NCI-H1694 treated with DMSO at 0.1 percent for 48 hours (cell line): ENCODE data around the gene NAT14.

Source experiments
- DNase-seq: peaks from one replicate; lab custom pipeline; 2025; lab: John Stamatoyannopoulos, UW

NAT14 gene

DNA sequence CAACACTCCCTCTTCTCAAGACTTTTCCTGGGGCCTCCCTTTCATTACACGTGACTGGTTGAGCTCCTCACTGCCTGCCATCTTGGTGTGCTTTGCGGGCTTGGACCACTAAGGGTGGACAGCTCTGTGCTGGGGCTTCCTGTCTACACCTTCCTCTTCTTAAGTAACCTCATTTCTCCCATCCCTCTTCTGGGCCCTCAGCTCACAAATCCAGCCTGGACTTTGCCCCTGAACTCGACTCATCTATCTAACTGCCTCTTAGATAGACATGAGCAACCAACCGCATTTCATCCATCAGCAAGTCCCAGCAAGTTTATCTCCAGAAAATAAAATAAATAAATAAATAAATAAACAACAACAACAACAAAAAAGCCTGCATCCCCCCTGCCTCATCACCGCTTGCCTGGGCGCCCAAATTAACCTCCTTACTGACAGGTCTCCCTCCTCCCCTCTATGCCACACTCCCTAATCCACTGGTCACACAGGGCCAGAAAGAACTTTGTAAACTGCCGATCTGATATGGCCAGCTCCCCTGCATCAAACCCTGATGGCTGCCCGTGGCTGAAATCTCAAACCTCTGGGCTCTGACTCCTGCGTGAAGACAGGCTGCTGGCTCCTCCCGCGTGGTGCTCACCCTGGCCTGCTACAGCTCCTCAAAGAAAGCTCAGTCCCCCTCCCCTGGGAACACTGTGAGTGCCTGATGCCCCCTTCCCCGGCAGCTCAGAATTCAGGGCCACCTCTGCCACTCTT, 31.3 kb upstream of the NAT14 start:
- no peak for DNase-seq

DNA sequence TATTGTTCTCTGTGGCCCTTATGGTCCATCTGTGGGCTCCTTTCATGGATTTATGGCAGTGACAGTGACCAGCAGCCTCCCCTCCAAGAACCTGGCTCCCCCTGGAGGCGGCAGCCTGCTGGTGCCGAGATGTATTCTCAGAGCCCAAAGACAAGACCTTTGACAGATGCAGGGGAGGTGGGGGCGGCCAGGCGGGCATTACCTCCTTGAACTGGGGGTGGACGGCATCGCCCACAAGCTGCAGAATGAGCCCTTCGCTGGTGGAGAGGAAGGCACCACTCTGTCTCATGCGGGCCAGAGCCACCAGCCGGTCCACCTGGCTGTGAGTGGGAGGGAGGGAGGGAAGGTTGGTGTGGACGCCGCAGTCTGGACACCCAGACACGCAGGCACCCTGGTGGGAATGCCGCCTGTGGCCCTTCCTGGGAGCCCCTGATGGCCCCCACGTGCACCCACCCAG, 30.2 kb upstream of the NAT14 start:
- peak; percentile 40 for DNase-seq

DNA sequence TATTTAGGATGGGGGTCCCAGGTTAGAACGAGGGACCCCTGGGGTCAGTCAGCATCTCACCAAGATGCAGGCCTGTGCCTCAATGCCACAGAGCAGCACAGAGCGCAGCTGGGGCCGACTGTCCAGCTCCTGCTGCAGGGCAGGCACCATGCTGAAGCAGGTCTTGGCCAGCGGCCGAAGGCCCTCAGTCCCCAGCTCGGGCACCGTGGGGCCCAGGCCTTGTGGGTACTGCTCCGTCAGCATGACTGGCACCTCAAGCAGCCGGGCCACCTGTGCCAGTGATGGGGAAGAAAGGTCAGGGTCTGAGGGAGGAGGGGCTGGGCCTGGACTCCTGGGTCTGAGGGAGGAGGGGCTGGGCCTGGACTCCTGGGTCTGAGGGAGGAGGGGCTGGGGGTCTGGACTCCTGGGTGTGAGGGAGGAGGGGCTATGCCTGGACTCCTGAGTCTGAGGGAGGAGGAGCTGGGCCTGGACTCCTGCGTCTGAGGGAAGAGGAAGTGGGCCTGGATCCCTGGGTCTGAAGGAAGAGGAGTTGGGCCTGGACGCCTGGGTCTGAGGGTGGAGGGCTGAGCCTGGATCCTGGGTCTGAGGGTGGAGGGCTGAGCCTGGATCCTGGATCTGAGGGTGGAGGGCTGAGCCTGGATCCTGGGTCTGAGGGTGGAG, 29.3 kb upstream of the NAT14 start:
- no peak for DNase-seq

DNA sequence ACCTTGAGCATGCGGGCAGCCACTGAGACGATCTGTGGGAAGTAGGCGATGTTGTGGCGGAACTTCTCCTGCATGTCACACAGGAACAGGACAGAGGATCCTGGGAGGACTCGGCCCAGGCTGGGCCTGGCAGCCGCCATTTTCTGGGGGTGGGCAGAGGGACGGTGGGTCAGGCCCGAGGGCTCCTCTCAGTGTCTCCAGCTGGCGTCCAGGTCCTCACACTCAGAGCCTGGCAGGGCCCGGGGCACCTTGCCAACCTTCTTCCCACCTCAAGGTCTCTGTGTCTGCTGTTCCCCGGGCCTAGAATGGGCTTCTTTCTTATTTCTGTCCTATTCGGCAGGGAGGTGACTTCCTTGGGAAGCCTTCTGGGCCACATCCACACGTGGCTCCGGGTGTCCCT, 28.6 kb upstream of the NAT14 start:
- no peak for DNase-seq

DNA sequence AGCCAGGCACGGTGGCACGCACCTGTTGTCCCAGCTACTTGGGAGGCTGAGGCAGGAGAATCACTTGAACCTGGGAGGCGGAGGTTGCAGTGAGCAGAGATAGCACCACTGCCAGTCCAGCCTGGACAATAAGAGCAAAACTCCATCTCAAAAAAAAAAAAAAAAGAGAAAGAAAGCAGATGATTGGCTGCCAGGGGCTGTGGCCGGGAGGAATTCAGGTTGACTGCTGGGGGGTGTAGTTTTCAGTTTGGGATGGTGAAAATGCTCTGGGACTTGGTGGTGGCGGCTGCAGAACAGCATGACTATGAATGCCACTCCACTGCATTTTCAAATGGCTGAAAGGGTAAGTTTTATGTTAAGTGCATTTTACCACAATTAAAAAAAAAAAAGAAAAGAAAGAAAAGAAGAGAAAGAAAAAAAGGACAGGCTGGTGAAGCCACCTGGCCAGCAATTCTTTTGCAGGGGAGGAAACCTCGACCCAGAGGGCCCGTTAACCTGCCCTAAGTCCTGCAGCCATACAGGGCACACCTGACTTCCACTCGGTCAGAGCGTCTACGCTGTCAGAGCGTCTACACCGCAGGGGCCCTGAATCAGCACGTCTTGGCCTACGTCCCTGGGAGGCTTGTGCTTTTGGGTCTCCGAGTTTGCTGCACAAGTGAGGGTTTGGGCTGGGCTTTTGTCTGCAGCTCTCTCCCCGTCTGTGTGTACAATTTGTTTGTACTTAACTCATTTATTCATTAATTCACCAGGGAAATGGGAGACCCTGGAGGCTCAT, 27.1 kb upstream of the NAT14 start:
- DNase-seq = no peak

DNA sequence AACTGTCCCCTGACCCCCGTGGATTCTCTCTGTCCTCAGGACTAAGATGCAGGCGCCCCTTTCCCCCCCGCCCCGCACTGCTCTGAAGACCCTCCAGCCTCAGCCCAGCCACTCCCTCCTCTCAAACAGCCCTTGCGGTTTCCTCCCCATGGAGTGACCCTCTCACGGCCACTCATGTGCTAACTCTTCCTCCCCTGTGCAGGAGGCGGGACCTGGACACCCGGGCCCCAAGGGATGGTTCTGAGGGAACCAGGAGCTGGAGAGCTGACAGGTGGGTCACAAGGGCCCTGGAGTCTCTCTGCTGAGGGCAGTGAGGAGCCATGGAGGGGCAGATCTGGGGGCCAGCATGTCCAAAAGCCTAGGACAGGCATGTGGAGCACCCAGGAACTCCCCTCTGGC, 25.4 kb upstream of the NAT14 start:
- no peak for DNase-seq

DNA sequence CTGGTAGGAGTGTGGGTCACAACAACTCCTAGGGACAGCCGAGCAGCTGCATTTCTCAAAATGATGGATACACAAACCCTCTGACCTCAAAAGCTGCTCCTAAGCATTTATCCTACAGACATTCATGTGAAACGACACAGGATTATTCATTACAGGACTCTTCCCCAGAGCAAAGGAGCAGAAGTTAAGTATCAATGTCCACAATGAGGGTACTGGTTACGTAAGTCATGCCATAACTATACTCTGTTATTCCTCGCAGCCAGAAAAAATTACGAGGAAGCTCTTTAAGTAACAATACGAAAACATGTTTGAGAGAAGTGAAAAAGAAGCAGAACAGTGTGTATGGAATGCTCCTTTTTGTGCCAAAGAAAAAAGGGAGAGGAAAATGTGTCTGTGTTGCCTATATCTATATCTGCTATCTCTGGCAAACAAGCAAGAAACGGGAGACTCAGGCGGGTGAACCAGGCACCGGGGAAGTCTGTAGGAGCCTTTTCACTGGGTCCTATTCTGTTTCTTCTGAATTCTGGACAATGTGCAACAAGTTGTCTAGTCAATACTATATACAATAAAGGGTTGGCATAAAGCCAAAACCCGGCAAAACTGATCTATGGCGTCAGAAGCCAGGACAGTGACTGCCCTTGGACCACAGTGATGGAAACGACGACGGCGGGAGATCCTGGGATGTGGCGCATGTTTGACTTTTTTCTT, 24.9 kb upstream of the NAT14 start:
- no peak for DNase-seq

DNA sequence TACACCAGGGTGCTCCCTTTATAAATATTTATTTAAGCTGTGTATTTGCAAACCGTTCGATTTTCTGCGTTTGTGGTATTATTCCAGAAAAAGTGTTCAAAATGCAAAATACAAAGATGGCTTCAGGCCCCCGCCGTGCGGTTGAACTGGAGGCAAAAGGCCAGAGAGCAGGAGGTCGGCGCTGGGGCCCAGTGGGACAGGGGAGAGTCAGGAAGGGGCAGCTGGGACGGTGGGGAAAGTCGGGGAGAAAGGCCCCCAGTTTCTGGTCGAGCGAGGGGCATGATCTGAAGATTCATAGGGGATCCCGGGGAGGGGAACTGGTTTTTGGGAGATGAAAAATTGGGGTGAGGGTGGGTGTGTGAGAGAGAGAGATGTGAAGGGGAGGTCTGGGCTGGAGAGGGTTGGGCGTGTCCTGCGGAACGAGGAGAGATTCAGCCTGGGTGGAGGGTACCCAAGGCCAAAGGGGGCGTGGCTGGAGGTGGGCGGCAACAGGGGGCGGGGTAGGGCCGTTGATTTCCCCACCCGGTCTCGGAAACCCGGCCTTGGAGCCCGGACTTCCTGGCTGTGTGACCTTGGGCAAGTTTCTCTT, 24.2 kb upstream of the NAT14 start:
- DNase-seq = peak; percentile 34

DNA sequence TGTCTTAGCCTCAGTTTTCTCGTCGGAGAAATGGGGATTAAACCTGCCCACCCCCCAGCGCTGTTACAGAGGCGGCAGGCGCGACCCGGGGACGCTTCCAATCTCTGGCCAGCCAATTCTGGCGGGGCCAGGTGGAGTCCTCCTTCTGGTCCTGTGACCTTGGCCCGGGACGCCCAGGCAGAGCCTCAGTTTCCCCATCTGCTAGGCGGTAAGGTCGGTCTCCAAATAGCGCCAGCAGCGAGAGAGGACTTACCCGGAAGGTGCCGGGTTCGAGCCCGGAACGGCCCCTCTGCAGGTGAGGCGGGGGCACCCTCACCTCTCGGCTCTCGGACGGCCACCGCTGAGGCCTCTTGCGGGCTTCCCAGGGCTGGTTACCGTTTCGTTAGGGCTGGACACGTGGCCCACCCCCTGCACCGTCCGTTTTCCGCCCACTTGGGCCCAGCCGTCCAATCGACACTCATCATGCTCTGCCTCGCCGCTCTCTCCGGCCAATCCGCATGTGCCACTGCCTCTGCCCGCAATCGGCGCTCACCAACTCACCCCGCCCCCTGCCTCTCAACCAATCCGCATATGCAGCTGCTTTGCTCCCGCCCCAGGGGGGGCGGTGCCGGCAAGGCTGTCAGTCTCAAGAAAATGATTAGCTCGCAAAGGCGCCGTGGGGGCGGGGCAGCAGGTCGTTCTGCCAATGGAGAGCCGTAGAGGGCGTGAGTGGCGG, 23.6 kb upstream of the NAT14 start, which contains the start of gene ISOC2:
Gene ISOC2 (minus strand): TSS at position 384 of the 715 bp plus-strand sequence. CDS start 5,156 bp downstream, outside the sequence.
- DNase-seq = peak; percentile 98

DNA sequence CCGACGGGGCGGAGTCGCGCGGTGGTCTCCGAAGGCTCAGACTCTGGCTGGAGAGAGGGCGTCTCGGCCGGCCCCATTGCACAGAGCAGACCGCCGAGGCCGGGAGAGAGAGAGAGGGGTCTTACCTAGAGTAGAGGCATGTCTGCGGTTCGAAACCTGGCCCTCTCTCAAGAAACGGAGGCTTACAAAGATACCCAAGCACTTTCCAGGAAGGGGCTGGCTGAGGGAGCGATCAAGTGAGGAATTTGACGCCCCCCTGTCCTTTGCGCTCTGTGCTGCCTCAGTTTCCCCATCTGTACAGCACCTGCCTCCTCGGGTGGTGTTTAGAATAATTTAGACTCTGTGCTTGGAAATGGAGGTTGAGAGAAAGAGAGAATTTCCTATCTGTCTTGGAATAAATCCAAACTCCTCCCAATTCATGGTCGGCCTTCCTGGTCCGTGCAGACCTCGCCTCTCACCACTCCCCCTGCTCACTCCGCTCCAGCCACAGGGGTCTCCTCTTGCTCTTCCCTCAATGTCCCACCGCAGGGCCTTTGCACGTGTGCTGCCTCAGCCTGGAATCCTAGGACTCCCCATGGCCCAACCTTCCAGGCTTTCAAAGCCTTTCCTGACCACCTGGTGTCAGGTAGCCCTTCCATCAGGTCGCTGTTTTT, 22.9 kb upstream of the NAT14 start:
- DNase-seq = no peak

DNA sequence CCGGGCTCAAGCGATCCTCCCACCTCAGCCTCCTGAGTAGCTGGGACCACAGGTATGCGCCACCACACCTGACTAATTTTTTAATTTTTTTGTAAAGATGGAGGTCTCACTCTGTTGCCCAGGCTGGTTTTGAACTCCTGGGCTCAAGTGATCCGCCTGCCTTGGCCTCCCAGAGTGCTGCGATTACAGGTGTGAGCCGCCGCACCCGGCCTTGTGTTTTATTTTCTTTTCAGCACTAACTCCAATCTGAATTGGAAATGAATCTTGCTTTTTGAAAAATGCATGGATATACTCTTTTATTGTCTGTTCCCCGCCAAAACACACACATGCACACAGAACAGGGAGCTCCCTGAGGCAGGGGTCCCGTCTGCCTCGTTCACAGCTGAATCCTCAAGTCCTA, 22.3 kb upstream of the NAT14 start:
- no peak for DNase-seq

DNA sequence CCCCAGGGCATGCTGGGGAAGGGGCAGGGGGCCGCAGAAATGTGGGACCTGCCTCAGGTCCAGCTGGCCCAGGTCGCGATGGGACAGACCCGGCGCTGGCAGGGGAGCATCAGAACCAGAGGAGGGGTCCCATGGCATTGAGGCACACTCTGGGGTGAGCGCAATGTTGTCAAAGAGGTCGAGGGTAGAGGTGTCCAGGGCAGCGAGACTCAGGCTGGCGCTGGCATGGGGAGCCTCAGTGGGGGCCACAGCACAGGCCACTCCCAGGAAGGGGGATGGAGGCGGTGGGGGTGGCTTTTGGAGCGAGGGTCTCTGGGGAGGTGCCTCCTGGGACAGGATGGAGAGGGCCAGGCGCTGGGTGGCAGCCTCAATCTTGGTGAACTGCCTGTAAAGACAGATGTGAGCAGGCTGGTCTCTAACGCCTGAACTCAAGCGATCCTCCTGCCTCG, 21.4 kb upstream of the NAT14 start:
- DNase-seq = no peak

DNA sequence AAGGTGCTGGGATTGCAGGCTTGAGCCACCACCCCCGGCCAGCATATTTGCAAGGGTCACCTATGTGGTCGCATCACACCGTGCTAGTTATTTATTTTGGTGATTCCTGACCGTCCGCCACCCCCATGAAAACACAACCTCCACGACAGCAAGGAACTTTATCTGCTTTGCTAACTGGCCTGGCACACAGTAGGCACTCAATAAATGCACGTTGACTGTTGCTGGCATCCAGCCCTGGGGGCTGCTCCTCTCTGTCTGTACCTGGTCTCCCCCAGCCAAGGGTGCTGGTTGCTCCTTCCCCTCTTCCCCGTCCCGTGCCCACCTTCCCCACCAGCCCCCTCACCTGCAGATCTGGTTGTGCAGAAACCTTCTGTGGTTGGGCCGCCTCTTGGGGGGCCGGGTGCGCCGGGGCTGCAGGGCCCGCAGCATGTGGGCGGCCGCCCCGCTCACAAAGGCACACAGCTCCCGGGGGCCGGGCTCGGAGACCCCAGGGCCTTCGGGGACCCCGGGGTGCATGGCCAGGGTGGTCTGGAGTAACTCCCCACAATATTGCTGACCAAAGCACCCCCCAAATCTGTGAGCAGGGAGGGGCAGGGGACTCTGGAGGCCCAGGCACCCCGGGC, 20.8 kb upstream of the NAT14 start:
- no peak for DNase-seq

DNA sequence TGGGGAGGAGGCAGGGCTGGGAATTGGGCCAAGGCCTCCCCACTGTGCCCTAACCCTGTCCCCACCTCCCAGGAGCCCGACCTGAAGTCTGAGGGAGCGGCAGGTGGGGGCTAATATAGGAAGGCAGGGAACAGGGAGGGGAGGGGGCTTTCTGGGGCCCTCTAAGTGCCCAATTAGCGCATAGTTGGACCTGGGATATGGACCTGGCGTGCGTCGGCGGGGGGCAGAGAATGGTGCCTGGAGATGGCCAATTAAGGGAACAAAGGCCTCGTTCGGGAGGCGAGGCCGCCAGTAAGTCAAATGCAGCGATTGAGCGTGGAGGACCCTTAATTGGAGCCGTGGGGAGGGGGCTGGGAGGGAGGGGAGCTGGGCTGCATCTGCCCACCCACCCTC, 20.3 kb upstream of the NAT14 start, which contains the start of gene C19orf85:
Gene C19orf85 (minus strand): TSS at position 90 of the 393 bp plus-strand sequence. CDS start 197 bp downstream, outside the sequence.
- DNase-seq = no peak

DNA sequence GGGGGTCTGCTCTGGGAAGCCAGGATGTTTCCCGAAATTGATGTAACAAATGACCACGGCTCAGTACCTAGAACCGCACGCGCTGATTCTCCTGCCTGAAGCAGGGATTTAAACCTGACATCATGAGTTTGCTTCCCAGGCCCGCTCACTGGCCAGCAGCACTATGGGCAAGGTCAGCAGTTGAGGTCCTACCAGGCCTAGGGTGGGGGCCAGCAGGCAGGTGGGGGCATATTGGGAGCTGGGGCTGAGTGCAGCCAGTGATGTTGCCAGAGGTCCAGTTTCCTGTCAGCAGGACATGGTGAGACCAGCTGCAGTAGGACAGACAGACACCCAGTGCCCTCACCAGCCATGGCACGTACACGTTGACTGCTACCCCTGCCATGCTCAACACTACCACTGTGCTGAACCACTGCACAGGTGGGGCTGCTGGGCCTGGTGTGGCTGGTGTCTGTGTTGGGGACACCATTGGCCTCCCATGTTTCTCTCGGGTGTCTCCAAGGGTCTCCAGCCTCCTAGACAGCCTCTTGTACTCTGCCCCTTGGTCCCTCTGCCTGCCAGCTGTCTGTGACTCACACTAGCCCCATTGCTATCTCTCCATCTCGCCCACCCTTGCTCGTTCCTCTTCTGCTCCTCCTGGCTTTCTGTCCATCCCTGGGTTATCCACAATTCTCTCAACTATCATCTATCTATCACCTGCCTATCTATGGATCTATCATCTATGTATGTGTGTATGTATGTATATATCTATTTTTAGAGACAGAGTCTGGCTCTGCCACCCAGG, 19.3 kb upstream of the NAT14 start:
- DNase-seq = no peak

DNA sequence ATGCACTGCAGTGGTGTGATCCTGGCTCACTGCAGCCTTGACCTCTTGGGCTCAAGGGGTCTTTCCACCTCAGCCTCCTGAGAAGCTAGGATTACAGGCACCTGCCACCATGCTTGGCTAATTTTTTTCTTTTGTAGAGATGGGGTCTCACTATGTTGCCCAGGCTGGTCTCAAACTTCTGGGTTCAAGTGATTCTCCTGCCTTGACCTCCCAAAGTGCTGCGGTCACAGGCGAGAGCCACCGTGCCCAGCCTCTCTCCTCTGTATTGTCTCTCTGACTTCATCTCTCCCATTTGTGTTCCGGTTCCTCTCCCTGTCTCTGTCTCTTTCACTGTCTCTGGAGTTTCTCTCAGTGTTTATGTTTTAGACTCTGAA, 18.8 kb upstream of the NAT14 start:
- no peak for DNase-seq

DNA sequence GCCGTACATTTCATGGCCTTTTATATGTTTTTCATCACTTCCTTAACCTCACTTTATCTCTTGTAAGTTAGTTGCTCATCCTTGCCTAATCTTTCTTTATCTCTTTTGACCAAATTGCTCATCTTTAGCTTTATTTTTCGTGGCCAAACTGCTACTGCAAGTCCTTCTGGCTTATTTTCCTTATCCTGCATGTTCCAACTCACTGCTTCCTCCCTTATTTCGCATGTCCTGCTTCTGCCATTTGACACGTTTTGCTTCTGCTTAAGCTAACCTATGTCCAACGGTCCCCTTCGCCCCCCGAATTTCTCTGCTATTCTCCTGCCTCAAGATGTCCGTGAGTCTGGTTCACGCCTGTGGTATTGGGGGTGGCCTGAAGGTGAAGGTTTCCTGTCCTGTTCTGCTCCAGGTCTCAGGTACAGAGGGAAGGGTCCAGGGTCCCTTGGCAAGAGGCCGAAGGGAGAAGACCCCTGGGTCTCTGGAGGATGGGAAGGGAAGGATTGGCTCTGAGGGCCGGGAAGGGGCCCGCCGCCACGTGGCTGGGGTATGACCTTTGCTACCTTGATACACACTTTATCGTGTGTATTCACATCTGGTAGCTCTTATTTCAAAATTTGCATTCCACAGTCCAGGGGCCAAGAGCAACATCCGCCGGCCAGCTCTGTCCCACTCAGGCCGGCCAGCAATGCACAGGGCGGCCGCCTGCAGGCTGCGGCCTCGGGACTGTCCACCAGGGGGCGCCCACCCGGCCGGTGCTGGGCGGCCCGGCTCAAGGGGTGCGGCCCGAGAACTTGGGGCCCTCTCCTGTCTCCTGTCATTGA, 17.5 kb upstream of the NAT14 start:
- DNase-seq = no peak

DNA sequence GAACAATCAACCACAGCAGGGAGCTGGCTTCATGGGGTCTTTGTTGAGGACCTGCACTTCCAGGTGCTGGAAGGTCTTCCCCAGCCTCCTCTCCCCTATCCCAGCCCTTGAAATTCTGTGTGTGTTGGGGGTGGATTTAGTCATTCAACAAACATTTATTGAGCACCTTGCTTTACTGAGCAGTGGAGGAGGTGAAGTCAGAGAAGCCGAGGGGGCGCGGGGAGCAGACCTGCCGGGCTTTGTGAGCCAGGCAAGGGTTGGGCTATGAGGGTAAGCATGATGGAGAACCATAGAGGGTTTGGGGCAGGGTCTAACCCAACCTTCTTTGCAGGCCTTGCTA, 17.0 kb upstream of the NAT14 start:
- no peak for DNase-seq
